ENCODE results near the gene SMIM29.

Gene SMIM29

DNA sequence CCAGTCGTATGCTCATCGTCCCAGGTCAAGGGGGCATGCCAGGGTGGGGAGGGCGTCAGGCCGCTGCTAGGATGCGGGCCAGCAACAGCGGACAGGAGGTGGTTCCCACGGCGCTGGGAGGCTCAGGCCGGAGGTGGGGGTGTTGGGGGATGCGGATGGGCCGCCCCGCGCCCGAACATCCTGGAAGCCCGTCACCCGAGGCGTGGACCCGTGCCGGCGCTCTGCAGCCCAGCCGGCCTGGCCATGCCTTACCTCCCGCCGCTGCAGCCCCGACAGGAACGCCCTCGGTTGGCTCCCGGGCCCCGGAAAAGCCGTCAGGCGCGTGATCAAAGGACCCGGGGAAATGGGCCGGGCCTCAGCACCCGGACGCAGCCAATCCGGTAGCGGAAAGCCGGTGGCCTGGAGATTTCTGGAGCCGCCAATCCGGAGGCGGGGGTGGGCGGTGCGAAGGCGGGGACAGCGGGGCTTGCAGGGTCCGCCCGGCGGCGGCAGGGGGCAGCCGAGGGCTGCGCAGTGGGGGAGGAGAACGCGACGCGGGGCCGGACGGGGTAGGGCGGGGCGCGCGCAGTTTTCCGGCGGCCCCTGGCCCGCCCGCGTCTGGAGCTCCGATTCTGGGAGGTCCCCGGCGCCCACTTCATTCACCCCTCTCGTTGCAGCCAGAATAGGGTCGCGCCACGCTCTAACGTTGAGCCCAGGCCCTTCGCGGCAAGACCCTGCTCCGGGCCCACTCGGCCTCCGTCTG is at the start of gene SMIM29:
Gene SMIM29 (minus strand): TSS at position 280 of the 742 bp plus-strand sequence. CDS start 1,215 bp downstream, outside the sequence.
- peak; percentile 89 for DNase-seq
- in situ Hi-C loops (cut with MboI; ENCODE audit: low pct_unique_long_range_greater_than_20kb, low sequenced_read_pairs): loop anchor here (25.0 kb wide), 1 partner anchor 163 kb away; no protein-coding TSS in a partner anchor

DNA sequence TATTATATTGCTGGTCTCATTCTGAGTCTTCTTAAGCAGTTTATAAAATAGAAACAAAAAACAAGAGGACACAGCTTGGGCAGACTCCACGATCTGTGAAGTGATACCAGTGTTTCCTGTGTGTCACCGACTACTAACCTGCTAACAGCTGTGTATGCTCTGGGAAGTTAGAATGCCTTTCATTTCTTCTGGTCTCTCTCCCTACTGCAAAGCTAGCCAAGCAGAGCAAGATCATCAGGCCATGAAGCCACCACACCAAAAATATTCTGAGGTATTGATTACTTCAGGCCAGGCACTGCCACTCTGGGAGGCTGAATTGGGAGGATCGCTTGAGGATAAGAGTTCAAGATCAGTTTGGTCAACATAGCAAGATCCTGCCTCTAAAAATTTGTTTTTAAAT is 46.9 kb upstream of the SMIM29 start:
- in situ Hi-C loops (cut with MboI; ENCODE audit: low pct_unique_long_range_greater_than_20kb, low sequenced_read_pairs): no loop called here
- no peak for DNase-seq

DNA sequence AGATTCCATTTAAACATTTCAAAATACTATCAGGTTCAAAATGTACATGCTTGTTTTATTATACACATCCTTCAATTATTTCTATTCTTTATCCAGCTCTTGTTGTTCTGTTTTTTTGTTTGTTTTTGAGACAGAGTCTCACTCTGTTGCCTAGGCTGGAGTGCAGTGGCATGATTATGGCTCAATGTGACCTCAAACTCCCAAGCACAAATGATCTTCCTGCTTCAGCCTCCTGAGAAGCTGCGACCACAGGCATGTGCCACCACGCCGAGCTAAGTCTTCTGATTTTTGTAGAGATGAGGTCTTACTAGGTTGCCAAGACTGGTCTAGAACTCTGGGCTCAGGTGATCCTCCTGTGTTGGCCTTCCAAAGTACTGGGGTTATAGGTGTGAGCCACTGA is 44.1 kb upstream of the SMIM29 start:
- no peak for DNase-seq
- in situ Hi-C loops (cut with MboI; ENCODE audit: low pct_unique_long_range_greater_than_20kb, low sequenced_read_pairs): no loop called here

DNA sequence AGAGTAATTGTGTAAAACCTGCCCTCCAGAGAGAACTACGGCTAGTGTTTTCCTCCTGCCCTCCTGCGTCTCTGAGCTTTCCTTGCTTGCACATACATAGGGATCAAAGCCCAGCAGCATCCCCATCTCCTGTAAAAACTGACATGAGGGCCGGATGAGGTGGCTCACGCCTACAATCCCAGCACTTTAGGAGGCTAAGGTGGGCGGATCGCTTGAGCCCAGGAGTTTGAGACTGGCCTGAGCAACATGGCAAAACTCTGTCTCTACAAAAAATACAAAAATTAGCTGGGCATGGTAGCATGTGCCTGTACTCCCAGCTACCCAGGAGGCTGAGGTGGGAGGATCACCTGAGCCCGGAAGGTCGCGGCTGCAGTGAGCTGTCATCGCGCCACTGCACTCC is 40.3 kb upstream of the SMIM29 start:
- in situ Hi-C loops (cut with MboI; ENCODE audit: low pct_unique_long_range_greater_than_20kb, low sequenced_read_pairs): no loop called here
- no peak for DNase-seq

DNA sequence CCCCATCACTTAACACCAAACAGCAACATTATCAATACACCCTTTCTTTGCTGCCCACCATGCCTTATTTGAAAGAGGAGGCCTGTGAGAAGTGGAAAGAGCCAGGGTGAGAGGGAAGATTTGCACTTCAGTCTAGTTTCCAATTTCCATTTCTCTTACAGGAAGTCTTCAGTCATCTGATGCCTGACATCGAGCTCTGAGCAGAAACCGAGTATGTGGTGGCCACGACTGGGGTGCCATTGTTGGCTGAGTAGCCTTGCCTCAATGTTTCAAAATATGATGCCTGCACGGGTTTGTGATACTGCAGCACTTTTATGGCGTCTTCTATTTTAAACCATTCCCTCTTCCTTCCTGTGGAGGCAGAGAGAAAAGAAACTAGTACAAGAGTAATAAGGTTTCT is 39.8 kb upstream of the SMIM29 start:
- in situ Hi-C loops (cut with MboI; ENCODE audit: low pct_unique_long_range_greater_than_20kb, low sequenced_read_pairs): no loop called here
- peak; percentile 51 for DNase-seq

DNA sequence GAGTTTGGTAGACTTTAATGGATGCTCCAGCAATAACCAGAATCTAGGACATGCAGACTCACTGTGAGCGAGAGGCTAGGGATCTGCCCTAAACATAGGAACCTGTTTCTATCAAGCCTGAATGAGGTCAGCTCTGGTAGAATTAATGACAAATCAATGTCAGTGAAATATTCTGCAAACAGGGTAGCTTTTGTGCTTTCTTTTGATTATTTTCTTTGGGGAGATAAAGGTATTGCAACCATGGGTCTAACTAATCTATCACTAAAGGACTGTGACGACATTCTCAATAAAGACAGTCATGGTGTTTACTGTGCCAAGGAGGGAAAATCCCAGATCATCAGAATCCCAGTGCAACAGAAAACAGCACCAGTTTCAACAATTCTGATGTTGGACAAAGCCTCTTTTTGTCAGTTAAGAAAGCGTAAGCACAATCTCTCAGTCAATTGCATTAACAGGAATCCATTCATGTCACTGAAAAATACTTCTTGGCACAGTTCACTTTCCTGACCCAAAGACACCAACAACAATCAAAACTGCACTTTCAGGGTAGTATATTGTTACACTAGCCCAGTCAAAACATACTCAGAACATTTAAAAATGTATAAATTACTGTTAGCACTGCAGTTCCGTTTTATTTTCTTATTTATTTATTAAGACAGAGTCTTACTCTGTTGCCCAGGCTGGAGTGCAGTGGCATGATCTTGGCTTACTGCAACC is 36.8 kb upstream of the SMIM29 start:
- DNase-seq: no peak
- in situ Hi-C loops (cut with MboI; ENCODE audit: low pct_unique_long_range_greater_than_20kb, low sequenced_read_pairs): no loop called here

DNA sequence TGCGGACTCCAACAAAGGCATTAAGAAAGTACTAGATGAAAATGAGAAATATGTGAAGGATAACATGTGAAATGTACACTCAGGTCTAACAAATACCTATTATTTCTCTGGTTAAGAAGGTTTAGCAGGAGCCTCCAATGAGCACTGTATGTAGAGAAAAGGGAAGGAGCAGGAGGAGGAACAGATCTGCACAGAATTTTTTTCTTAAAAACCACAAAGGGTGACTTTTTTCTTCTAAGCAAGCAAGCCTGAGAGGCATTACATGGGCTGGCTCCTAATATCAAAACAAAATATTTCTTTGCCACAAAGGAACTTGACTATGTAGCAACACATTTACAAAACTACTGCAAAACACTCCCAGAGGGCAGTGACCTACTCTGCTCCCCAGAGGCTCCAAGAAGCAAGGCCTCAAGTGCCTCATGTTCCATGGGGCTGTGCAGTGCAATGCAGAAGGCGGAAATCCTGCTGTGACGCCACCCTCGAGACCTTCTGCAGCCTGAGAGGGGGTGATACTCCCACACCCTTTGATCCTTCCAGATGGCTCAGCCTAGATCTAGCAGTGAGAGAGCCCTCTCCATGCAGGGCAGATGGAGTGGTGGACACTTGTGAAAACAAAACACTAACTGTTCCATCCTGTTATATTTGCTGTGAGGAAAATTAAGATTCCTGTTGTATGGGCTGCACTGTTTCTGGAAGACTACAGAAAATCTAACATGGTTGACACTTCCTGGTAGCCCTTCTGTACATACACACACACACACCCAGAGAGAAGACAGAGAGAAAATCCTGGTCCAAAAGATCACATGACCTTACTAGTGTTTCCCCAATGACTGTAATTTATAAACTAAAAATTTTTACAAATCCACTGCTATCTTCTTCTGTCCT is 36.0 kb upstream of the SMIM29 start:
- in situ Hi-C loops (cut with MboI; ENCODE audit: low pct_unique_long_range_greater_than_20kb, low sequenced_read_pairs): no loop called here
- peak; percentile 97 for DNase-seq

DNA sequence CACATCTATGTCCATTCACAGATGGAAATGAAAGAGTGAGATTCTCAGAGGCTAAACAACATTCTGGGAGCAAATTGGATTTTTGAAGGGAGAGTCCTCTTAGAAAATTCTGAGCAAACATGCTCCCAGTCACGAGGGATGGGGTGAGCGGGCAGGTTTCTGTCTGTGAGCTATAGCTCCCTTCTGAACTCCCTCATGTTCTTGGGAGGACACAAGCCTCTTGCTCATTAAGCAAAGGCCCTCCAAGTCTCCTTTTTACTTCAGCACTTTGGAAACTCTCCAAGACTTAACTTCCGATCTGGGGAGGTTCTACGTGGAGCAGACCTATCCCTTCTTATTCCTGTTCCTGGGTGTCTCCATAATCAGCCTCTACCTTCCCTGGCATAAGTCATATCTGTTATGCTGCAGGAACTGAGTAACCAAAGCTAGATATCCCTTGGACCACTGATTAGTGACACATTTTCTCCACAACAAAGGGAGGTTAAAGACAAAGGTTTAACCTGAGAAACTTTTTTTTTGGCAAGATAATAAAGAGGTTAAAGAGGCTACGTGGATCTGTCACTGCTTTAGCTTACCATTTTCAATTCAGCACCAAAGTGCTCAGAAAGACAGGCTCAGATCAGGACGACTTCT is 33.0 kb upstream of the SMIM29 start:
- no peak for DNase-seq
- in situ Hi-C loops (cut with MboI; ENCODE audit: low pct_unique_long_range_greater_than_20kb, low sequenced_read_pairs): no loop called here

DNA sequence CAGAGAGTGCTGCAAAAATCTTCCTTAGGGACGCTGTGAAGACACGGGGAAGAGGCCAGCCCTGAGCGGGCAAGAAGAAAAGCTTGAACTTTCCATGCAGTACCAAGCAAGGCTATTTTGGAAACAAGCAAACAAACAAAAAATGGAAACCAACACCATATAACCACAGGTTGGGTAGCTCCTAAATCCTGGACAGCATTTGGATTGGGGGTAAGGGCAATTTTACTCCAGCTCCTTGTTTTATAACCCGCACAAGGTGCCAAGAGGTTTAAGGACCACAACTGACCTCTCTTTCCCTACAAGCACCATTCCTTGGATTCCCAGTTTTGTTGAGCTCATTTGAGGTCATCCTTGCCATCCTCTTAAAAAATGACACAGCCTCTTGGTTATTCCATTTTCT is 31.4 kb upstream of the SMIM29 start:
- in situ Hi-C loops (cut with MboI; ENCODE audit: low pct_unique_long_range_greater_than_20kb, low sequenced_read_pairs): no loop called here
- no peak for DNase-seq

DNA sequence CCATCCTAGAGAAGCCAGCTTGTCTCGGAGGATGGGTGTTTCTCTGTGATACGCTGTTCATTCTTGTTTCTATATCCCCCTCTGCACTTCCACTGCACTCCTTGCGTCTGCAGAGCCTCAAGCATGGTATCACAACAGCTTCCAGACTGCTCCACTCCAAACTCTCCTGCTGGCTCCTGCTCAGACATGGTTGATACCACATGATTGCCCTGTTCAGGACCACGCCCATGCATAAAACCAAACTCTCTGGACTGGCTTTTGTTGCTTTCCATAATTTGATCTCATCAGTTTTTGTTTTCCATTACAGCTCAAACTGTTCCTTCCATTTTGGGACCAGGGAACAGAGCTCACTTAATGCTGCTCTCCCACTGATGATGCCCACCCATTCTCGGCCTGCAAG is 30.0 kb upstream of the SMIM29 start:
- in situ Hi-C loops (cut with MboI; ENCODE audit: low pct_unique_long_range_greater_than_20kb, low sequenced_read_pairs): no loop called here
- DNase-seq: no peak

DNA sequence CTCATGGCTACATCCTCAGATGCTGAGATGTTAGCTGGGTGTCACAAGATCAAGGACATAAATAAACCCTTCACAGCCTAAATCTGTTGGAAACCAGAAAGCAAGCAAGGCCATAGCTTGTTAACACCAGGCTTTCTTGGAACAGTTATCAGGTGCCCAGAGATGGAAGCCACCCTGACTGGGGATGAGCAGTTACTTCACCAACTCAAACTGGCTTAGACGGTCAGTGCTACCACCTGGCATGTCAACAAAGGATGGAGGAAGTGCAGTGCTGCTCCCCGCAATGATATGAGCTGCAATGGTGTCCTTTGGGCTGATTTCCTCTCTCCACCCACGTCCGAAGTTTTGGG is 28.9 kb upstream of the SMIM29 start:
- in situ Hi-C loops (cut with MboI; ENCODE audit: low pct_unique_long_range_greater_than_20kb, low sequenced_read_pairs): no loop called here
- DNase-seq: no peak

DNA sequence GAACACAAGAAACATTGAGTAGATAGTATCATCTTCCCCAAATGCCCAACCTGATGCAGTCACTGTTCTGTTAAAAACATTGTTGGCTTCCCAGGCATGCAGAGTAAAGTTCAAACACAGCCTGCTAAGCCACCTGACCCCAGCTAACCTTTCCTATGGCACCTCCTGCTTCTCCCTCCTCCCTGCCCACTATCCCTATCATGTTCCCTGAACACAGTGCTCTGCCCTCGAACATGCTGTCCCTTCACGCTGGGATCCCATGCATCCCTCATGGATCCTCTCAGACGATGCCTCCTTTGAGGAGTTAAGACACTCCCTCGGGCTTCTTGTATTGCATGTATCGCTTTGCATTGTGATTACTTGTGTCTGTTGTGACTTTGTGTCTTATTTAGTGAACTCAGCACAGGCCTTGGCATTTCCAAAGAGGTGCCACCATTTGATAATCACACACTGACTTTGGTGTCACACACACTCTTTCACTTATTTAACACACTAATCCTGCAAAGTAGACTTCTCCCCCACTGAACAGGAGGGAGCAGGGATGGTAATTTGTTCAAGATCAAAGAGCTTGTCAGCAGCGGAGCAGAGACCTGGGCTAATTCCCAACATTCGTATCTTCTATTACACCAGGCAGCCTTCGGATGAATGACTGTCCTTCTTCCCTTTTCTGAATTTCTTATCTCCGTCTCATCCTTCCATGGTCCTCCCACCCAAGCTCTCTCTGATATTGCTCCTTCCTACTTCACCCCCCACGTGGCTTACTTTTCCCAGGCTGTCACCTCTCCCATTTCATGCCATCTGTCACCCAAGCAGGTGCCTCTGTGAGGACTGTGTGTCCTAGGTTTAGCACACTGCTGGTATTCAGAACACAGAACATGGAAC is 28.3 kb upstream of the SMIM29 start:
- in situ Hi-C loops (cut with MboI; ENCODE audit: low pct_unique_long_range_greater_than_20kb, low sequenced_read_pairs): no loop called here
- DNase-seq: no peak

DNA sequence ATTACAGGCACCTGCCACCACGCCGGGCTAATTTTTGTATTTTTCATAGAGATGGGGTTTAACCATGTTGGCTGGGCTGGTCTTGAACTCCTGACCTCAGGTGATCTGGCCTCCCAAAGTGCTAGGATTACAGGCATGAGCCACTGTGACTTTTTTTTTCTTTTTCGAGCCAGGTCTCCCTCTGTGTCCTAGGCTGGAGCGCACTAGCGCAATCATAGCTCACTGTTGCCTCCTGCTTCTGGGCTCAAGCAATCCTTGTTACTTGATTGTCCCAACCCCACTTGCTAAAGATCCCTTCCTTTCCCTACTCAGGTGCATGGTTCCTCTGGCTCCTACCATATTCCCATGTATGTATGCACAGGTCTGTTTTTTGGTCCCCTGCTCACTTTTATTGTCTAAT is 27.4 kb upstream of the SMIM29 start:
- in situ Hi-C loops (cut with MboI; ENCODE audit: low pct_unique_long_range_greater_than_20kb, low sequenced_read_pairs): no loop called here
- no peak for DNase-seq

DNA sequence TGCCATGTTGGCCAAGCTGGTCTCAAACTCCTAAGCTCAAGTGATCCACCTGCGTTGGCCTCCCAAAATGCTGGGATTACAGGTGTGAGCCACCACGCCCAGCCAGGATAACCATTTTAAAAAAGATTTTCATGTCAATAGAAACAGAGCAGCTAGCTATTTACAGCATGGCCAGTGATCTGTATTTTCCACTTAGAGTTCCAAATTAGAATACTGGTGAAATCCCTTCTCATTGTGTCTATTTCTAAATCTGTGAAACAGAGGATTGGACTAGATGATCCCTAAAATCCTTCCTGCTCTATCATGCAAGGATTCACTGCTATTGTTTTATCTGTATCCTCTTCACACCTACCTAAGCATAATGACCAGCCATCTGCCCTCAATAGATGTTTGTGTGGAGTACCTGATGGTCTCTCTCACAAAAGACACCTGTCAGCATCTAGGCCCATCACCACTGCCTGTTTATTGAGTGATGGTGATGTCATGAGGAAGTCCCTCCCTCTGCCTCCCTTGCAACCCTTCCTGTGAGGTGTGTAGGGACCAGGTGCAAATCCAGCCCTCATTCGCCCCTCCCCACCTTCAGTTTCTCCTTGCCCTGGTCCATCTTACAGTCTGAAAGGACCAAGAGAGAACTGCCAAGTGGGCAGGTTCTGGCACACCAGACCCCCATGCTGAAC is 26.5 kb upstream of the SMIM29 start:
- in situ Hi-C loops (cut with MboI; ENCODE audit: low pct_unique_long_range_greater_than_20kb, low sequenced_read_pairs): no loop called here
- no peak for DNase-seq

DNA sequence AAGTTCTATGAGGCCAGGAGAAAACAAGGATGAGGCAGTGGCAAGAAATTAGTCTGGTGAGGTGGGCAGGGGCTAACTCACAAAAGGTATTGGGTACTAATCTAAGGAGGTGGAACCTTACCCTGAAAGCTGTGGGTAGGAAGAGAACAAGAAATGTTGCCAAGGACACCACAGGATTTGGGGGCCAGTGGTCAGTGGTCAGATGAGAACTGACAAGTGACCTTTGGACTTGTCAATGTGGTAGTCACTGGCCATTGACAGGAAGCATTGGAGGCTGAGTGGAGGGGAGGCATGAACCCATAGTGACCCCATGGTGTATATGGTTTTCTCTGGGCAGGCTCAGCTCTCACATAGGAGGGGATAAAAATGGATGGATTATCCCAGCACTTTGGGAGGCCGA is 25.3 kb upstream of the SMIM29 start:
- in situ Hi-C loops (cut with MboI; ENCODE audit: low pct_unique_long_range_greater_than_20kb, low sequenced_read_pairs): no loop called here
- DNase-seq: no peak

DNA sequence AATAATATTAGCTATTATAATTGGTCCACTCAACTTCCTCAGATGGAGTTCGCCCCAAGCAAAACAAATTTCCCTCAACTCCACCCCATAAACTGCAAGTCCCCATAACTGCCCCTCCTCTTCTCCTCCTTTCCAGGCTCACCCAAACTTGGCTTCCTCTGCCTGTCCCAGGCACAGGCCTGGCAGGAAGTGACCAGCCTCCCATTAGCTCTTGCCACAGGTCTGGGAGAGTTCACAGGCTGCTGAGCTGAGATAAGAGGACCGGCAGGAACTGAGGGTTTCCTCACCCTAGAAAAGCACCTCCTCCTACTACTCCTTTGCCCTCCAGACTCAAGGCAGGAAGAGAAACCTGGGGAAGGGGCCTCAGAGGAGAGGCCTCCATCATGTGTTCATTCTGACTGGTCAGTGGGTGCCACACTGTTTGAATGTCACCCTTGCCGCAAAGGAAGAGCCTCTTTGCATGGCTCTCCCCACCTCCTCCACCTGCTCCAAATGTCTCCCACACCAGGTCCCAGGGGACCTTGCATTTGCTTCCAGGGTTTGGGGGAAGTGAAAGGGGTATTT is 24.5 kb upstream of the SMIM29 start:
- in situ Hi-C loops (cut with MboI; ENCODE audit: low pct_unique_long_range_greater_than_20kb, low sequenced_read_pairs): no loop called here
- peak; percentile 93 for DNase-seq

DNA sequence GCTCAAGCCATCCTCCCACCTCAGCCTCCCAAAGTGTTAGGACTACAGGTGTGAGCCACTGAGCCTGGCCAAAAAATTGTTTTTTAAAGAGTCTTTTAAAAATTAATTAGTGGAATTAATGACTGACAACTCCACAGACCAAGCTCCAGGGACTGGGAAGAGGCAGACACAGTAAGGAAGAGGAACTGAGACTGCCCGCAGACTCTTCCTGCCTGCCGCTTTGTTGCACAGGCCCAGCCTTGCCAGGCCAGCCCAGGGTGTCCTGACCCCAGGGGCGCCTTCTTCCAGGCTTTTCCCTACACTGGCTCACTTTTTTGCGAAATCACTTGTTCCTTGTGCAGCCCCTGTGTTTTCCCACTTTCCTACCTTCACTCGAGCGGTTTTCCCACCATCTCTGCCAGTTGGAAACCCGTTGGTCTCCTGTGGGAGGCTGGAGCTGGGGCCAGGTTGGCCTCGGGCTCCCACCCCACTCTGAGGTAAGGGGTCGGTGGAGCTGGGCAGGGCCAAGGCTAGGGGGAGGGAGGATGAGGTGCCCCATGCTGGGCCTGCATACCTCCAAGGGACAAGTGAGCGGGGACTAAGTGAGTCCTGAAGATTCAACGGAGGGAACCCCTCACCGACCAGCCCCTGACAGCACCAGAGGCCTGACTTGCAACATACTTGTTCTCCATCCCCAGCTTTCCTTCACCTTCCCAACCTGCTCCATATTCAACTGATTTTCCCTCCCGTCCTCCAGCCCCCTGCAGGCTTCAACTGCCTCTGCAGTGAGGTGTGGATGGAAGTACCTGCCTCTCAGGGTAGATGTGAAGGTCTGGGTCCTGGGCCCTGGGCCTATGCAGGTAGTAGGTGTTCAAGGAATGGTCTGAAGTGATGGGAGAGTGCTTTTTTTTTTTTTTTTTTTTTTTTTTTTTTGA is 23.5 kb upstream of the SMIM29 start:
- in situ Hi-C loops (cut with MboI; ENCODE audit: low pct_unique_long_range_greater_than_20kb, low sequenced_read_pairs): no loop called here
- peak; percentile 64 for DNase-seq
